Lower leg skin (tissue), 4 donors: ENCODE data around the gene THSD8. TPM values are rescaled to one million over a fixed set of nuclear protein-coding genes. Genes with fewer than 3 reads are reported as not detected.

ENCODE experiments used
- DNase-seq, 2 donors: peaks; one replicate each; pipeline ENCODE4 v3.0.0-alpha.2; 2019; ENCODE audit warnings: low spot score in 2 of 2
- H3K4me3 ChIP-seq: fragments of 200-600 bp; sonication (generic); 2 replicates; pipeline ENCODE4 v1.5.1; 2017; ENCODE audit warnings: mild to moderate bottlenecking, low read depth; ENCODE audit not compliant: poor library complexity, severe bottlenecking
- POLR2A ChIP-seq, 2 donors: fragments of 450-650 bp; IDR thresholded peaks; one replicate each; pipeline ENCODE4 v1.6.1; 2016 to 2017; ENCODE audit warnings: antibody characterized with exemption in 2 of 2, mild to moderate bottlenecking in 1 of 2, moderate library complexity in 1 of 2
- WGBS, 2 donors: methylation state at CpG; one replicate each; pipeline ENCODE4 v1.1.5; 2018; 5-methylcytosine and 5-hydroxymethylcytosine counted together
- intact Hi-C: fragments of 100-400 bp; cut with DNase I; formaldehyde crosslinking; loops from one replicate; pipeline ENCODE4 v1.15.0; 2023; ENCODE audit warnings: low total_unique reads
- total RNA-seq, 4 donors: library from RNA; depleted of rRNA; stranded (reverse); fragments of >200 nt; gene quantifications; one replicate each; pipeline ENCODE4 v1.1.0, GENCODE V29; 2016
- TF ChIP-seq, protein P1 (sequence below), 3 donors: fragments of 450-650 bp; IDR thresholded peaks; one replicate each; pipeline ENCODE4 v1.5.1; 2016; ENCODE audit warnings: antibody characterized with exemption in 3 of 3, mild to moderate bottlenecking in 3 of 3, moderate library complexity in 2 of 3

The THSD8 gene
- total RNA-seq, 4 donors from 2014 or later, result 1.6 TPM; not detected in 3

DNA sequence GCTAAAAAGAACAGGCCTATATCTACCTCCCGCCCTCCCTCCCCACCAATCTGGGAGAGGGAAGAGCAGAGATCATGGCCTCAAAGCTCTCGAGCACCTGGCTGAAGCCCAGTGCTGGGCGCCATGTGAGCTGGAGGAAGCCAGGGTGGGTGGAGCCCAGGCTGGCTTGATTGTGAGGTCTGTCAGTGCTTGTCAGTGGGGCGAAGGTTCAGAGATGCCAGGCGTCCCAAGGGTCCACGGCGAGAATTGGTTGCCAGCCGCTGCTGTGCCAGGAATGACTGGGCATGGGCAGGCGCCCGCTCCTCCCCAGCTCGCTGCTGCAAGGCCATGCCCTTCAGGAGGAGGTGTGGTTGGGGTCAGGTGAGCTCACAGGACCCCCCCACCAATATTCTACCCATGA, 38.8 kb upstream of the THSD8 start:
- intact Hi-C loops, result no loop called here
- no peak overlapping the region for H3K4me3 ChIP-seq
- TF ChIP-seq, protein P1, sequence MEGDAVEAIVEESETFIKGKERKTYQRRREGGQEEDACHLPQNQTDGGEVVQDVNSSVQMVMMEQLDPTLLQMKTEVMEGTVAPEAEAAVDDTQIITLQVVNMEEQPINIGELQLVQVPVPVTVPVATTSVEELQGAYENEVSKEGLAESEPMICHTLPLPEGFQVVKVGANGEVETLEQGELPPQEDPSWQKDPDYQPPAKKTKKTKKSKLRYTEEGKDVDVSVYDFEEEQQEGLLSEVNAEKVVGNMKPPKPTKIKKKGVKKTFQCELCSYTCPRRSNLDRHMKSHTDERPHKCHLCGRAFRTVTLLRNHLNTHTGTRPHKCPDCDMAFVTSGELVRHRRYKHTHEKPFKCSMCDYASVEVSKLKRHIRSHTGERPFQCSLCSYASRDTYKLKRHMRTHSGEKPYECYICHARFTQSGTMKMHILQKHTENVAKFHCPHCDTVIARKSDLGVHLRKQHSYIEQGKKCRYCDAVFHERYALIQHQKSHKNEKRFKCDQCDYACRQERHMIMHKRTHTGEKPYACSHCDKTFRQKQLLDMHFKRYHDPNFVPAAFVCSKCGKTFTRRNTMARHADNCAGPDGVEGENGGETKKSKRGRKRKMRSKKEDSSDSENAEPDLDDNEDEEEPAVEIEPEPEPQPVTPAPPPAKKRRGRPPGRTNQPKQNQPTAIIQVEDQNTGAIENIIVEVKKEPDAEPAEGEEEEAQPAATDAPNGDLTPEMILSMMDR (IDR thresholded peaks at IDR 0.05), result no peak
- no peak for TF ChIP-seq POLR2A (IDR thresholded peaks at IDR 0.05)
- DNase-seq, result no peak
- WGBS, 2 donors, result 83 to 92% methylated on average over 11 of the region's 11 CpGs

DNA sequence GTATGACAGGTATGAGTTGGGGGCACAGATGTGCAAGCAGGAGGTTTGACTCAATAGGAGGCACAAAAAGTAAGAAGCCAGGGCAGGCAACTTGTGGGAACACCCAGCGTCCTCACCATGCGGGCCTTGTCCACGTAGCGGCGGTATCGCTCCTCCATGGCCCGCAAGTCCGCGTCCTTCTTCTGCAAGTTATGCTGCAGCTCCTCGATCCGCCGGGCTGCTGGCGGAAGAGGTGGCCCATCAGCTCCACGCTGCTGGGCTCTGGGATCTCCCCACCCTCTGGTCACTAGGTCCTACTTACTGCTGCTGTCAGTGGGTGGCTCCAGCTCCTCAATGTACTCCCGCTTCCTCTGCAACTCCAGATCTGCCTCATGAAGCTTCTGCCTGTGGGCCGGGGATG, 37.2 kb upstream of the THSD8 start:
- WGBS, 2 donors, result 92 to 95% methylated on average over 16 of the region's 16 CpGs
- no peak overlapping the region for H3K4me3 ChIP-seq
- DNase-seq, result no peak
- intact Hi-C loops, result loop anchor here (5.0 kb wide), 2 partner anchors 38 to 78 kb away; partner anchors contain the start of genes PRDX2 and THSD8
- no peak for TF ChIP-seq POLR2A (IDR thresholded peaks at IDR 0.05)
- TF ChIP-seq, protein P1 (IDR thresholded peaks at IDR 0.05), result no peak

DNA sequence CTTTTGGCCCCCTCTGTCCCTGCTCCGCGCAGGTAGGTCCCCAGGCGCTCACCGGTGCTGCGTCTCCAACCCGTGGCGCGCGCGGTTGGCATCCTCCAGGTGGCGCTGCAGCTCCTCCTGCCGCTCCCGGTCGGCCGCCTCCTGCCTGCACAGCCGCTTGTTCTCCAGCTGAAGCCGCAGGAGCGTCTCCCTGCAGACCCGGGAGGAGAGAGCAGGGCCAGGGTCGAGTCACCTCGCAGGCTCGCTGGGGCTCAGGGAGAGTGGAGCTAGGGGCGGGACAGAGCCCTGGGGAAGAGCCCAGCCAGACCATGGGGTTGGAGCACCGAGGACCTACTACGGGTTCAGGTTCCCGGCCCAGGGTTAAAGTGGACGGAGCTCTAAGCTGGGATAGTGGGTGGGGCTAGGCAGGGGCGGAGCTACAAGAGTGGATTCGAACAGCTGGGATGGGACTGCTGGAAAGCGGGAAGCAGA, 35.8 kb upstream of the THSD8 start:
- DNase-seq, result peak in 1 of 2 donors; percentile 97
- WGBS, 2 donors, result 0 to 56% methylated on average over 13 to 30 of the region's 30 CpGs
- no peak overlapping the region for H3K4me3 ChIP-seq
- intact Hi-C loops, result loop anchor here (5.0 kb wide), 2 partner anchors 36 to 76 kb away; partner anchors contain the start of genes PRDX2 and THSD8
- no peak for TF ChIP-seq POLR2A (IDR thresholded peaks at IDR 0.05)
- TF ChIP-seq, protein P1 (IDR thresholded peaks at IDR 0.05), result peak in 1 of 3 donors; percentile 33

DNA sequence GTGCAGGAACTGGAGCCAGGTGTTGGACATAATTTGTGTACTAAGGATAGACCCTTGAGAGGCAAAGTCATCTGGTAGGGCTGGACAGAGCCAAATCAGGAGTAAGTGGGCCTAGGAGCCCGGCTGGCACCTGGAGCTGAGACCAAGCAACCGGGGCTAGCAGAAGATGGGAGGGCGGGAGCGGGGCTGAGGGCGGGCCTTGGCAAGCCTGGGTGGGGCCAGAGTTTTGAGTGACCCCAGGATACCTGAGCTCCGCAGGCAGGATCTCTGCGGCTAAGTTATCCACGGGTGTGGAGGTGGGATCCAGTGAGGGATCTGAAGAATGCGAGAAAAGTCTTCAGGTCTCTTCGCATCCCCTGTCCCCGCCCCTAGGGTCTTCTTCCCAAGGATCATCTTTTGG, 34.7 kb upstream of the THSD8 start:
- WGBS, 2 donors, result 91 to 95% methylated on average over 11 of the region's 11 CpGs
- TF ChIP-seq, protein P1 (IDR thresholded peaks at IDR 0.05), result no peak
- TF ChIP-seq POLR2A (IDR thresholded peaks at IDR 0.05), result no peak
- no peak overlapping the region for H3K4me3 ChIP-seq
- DNase-seq, result no peak
- intact Hi-C loops, result loop anchor here (5.0 kb wide), 2 partner anchors 35 to 75 kb away; partner anchors contain the start of genes PRDX2 and THSD8

DNA sequence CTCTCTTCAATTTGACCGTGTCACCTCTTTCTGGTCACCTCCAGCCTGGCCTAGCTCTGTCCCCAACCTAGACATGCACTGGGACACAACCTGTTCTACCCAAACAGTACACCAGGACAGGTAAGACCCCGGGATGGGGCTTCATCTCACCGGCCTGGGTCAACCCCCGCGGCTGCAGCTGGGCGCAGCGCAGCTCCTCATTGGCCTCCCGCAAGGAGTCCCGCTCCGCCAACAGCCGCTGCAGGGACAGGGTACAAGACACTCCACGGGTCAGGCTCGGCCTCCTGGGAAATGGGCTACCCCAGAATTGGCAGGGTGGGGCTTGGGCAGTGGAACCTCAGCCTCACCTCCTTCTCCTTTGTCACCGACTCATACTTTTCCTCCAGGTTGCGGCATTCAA, 34.2 kb upstream of the THSD8 start:
- 95 to 96% methylated on average over 15 of the region's 15 CpGs for WGBS, 2 donors
- DNase-seq, result no peak
- intact Hi-C loops, result loop anchor here (5.0 kb wide), 2 partner anchors 35 to 75 kb away; partner anchors contain the start of genes PRDX2 and THSD8
- no peak overlapping the region for H3K4me3 ChIP-seq
- TF ChIP-seq POLR2A (IDR thresholded peaks at IDR 0.05), result no peak
- TF ChIP-seq, protein P1 (IDR thresholded peaks at IDR 0.05), result no peak

DNA sequence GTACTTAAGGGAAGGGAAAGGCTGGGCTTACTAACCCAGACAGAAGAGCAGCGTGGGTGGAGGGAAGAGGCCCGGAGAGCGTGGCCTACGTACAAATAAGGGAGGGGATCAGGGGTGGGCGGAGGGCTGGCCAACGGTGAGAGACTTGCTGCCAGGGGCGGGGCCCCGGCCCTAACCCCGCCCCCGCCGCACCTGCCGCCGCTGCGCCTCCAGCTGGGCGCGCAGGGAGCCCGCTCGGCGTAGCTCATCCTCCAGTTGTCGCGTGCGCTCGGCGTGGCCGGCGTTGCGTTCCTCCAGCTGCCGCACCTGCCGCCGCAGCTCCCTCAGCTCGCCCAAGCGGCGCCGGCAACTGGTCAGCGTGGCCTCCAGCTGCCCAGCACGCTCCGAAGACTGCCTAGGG, 32.2 kb upstream of the THSD8 start:
- intact Hi-C loops, result loop anchor here (5.0 kb wide), 2 partner anchors 33 to 73 kb away; partner anchors contain the start of genes PRDX2 and THSD8
- WGBS, 2 donors, result 47 to 55% methylated on average over 8 to 37 of the region's 37 CpGs
- H3K4me3 ChIP-seq, result no peak overlapping the region
- TF ChIP-seq, protein P1 (IDR thresholded peaks at IDR 0.05), result no peak
- TF ChIP-seq POLR2A (IDR thresholded peaks at IDR 0.05), result no peak
- DNase-seq, result no peak
